ENCODE results near the gene TMEM176B. TPM values are rescaled to one million over a fixed set of nuclear protein-coding genes. Genes with fewer than 3 reads are reported as not detected.

Gene TMEM176B
- total RNA-seq, 2 experiments from 2014 or later, result not detected

DNA sequence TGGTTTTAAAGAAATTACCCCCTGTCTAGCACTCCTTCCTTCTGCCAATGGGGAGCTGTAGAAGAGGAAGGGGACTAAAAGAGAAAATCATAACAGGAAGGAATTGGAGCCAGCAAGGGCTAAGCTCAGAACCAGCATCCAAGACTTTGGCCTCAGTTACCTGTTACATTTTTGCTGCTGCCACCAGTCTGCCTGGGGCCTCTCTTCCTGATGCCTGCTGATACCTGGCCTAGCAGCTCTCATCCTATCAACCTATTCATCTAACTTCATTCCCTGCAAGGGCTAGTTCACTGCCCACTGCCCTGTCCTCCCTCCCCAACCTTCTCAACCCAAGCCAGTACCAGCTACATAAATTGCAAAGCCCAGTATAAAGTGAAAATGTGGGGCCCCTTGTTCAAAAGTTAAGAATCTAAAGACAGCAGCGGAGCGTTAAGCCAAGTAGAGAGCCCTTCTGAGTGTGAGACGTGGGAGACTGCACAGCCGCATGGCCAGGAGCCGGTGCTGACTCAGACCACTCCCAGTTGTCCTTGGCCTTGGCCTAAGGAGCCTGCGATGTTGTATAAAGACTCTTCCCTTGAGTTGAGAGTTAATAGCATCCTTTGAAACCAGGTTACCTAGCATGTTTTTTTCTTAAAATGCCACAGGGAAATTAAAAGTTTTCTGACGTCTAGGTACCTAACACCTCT lies 38.9 kb upstream of the TMEM176B start:
- ChIA-PET POLR2A (no interaction called here), CTCF (no interaction called here)
- no peak for ATAC-seq (ENCODE audit: poor library complexity)

DNA sequence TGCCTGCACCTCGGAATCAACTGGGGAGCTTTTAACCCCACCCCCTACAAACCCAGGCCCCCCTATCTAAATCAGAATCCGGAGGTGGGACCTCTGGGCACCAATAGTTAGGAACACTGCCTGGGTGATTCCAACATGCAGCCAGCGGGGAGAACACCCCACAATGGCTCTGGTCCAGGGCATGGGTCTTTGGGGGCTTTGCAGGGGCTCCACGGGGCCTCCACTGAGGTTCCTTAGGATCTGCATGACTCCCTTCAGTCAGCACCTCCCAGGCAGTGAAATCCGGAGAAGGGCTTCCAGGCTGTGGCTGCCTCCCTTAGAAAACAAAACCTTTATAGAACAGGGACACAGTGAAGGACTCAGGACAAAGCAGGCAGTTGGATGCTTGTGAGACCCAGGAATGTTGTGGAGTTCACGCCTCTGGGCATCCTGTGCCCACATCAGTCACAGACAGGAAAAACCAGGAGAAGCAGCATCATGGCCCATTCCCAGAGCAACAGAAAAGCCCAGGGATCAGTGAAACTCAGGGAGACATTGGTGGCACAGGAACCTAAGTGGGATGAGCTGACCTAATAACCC lies 35.6 kb upstream of the TMEM176B start:
- no peak for ATAC-seq (ENCODE audit: poor library complexity)
- H3K27ac ChIP-seq (ENCODE audit: low read depth in 1 of 2, low read length in 2 of 2), result no peak overlapping the region
- Mint-ChIP-seq H3K9me3 (no peaks in the 10 kb centered on the region), H3K4me1 (ENCODE audit: low read depth) (no peaks in the 10 kb centered on the region), H3K36me3 (ENCODE audit: low read depth) (no peaks in the 10 kb centered on the region), H3K27me3 (peaks cover 31% of the 10 kb centered on the region), H3K27ac (no peak overlapping the region), H3K4me3 (no peak overlapping the region)
- H3K4me1 ChIP-seq (ENCODE audit: insufficient read depth, low read length), result no peaks in the 10 kb centered on the region
- intact Hi-C loops (cut with DNase I, micrococcal nuclease), result no loop called here
- TF ChIP-seq, protein P1, sequence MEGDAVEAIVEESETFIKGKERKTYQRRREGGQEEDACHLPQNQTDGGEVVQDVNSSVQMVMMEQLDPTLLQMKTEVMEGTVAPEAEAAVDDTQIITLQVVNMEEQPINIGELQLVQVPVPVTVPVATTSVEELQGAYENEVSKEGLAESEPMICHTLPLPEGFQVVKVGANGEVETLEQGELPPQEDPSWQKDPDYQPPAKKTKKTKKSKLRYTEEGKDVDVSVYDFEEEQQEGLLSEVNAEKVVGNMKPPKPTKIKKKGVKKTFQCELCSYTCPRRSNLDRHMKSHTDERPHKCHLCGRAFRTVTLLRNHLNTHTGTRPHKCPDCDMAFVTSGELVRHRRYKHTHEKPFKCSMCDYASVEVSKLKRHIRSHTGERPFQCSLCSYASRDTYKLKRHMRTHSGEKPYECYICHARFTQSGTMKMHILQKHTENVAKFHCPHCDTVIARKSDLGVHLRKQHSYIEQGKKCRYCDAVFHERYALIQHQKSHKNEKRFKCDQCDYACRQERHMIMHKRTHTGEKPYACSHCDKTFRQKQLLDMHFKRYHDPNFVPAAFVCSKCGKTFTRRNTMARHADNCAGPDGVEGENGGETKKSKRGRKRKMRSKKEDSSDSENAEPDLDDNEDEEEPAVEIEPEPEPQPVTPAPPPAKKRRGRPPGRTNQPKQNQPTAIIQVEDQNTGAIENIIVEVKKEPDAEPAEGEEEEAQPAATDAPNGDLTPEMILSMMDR (IDR thresholded peaks at IDR 0.05), result no peak
- no peak for DNase-seq
- ChIA-PET CTCF (no interaction called here), POLR2A (no interaction called here)
- H3K9me3 ChIP-seq (ENCODE audit: control insufficient read depth in 1 of 2, insufficient read depth in 1 of 2, low read length in 2 of 2), result no peaks in the 10 kb centered on the region
- H3K27me3 ChIP-seq (ENCODE audit: control insufficient read depth in 1 of 2, insufficient read depth in 2 of 2, low read length in 2 of 2), result peaks cover 11 to 13% of the 10 kb centered on the region in 2 experiments
- no peaks in the 10 kb centered on the region for H3K36me3 ChIP-seq (ENCODE audit: insufficient read depth, low read length)
- no peak overlapping the region for H3K4me3 ChIP-seq (ENCODE audit: low read length)

More for the DNA sequence above, 38.9 kb upstream of the TMEM176B start:
- Mint-ChIP-seq H3K4me1 (ENCODE audit: low read depth) (no peaks in the 10 kb centered on the region), H3K36me3 (ENCODE audit: low read depth) (no peaks in the 10 kb centered on the region), H3K9me3 (no peaks in the 10 kb centered on the region), H3K27ac (no peak overlapping the region), H3K27me3 (peaks cover 7% of the 10 kb centered on the region), H3K4me3 (no peak overlapping the region)
- H3K4me3 ChIP-seq (ENCODE audit: low read length), result no peak overlapping the region
- no peak overlapping the region for H3K27ac ChIP-seq (ENCODE audit: low read depth in 1 of 2, low read length in 2 of 2)
- no peaks in the 10 kb centered on the region for H3K9me3 ChIP-seq (ENCODE audit: control insufficient read depth in 1 of 2, insufficient read depth in 1 of 2, low read length in 2 of 2)
- TF ChIP-seq, protein P1 (IDR thresholded peaks at IDR 0.05), result no peak
- H3K4me1 ChIP-seq (ENCODE audit: insufficient read depth, low read length), result no peaks in the 10 kb centered on the region
- no peaks in the 10 kb centered on the region for H3K36me3 ChIP-seq (ENCODE audit: insufficient read depth, low read length)
- H3K27me3 ChIP-seq (ENCODE audit: control insufficient read depth in 1 of 2, insufficient read depth in 2 of 2, low read length in 2 of 2), result peaks cover 0 to 1% of the 10 kb centered on the region in 2 experiments
- intact Hi-C loops (cut with DNase I, micrococcal nuclease), result no loop called here
- DNase-seq, result no peak

DNA sequence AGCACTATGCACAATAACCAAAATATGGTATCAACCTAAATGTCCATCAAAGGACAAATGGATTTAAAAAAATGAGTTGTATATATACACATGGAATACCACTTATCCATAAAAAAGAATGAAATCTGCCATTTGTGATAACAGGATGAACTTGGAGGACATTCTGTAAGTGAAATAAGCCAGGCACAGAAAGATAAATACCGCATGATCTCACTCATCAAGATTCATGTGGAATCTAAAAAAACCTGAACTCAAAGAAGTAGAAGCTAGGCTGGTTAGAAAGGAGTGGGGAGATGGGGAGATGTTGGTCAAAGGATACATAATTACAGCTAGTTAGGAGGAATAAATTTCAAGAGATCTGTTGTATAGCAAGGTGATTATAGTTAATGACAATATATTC lies 34.9 kb upstream of the TMEM176B start:
- POLR2A ChIA-PET, result no interaction called here
- CTCF ChIA-PET, result no interaction called here

More for the DNA sequence above, 34.9 kb upstream of the TMEM176B start:
- no peak overlapping the region for H3K27ac Mint-ChIP-seq
- H3K9me3 Mint-ChIP-seq, result no peaks in the 10 kb centered on the region
- Histone ChIP-seq H3K4me3 (ENCODE audit: low read length) (no peak overlapping the region), H3K27ac (ENCODE audit: low read depth in 1 of 2, low read length in 2 of 2) (no peak overlapping the region), H3K27me3 (ENCODE audit: control insufficient read depth in 1 of 2, insufficient read depth in 2 of 2, low read length in 2 of 2) (peaks cover 12 to 13% of the 10 kb centered on the region in 2 experiments), H3K4me1 (ENCODE audit: insufficient read depth, low read length) (no peaks in the 10 kb centered on the region), H3K9me3 (ENCODE audit: control insufficient read depth in 1 of 2, insufficient read depth in 1 of 2, low read length in 2 of 2) (no peaks in the 10 kb centered on the region), H3K36me3 (ENCODE audit: insufficient read depth, low read length) (no peaks in the 10 kb centered on the region)
- intact Hi-C loops (cut with DNase I, micrococcal nuclease), result no loop called here
- no peaks in the 10 kb centered on the region for H3K4me1 Mint-ChIP-seq (ENCODE audit: low read depth)
- no peak overlapping the region for H3K4me3 Mint-ChIP-seq
- H3K27me3 Mint-ChIP-seq, result peaks cover 38% of the 10 kb centered on the region
- H3K36me3 Mint-ChIP-seq (ENCODE audit: low read depth), result no peaks in the 10 kb centered on the region
- ATAC-seq (ENCODE audit: poor library complexity), result no peak
- DNase-seq, result no peak
- TF ChIP-seq, protein P1 (IDR thresholded peaks at IDR 0.05), result no peak
